ENCODE data around the gene NEO1.

Gene NEO1

DNA sequence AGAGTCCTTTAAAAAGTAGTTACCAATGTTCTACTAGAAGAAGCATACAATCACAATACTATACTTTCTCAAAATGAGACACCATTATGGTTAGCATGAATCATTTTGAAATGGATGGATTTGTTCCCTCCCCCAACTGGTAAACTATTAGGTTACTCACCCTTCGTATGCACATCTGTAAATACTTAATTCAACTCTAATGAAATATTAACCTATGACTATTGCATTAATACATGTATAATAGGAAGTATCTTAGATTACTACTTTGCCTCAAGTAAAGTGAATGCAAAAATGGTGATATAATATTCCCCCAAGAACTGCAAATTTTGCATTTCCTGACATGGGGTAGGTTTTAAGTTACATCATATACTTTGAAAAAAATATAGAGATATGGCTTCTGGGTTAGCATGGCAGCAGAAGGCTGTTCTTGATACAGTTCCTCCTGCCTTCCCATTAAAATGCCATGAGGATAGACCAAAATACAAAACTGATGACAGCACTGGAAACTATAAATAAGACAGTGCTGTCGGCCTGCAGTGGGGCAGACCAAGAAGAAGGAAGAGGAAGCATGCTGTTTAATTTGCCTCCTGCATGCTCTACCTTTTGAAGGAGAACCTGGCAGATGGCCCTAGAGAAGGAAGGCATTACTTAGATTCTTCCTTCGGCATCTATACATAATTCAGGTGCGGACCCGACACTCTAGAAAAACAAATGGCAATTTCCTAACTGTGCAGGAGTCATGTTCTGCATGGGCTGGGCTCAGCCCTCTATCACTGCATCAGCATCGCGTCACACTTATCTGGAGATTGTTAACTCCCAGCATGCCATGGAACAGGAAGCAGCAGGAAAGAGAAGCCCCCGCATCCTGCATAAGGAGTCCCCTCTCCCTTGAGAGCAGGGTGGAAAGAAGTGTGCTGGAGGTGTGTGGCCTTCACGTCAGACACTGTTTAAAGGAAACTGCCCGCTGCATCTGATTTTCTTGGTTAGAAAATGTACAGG lies 41.8 kb upstream of the NEO1 start:
- TF ChIP-seq, protein P1, sequence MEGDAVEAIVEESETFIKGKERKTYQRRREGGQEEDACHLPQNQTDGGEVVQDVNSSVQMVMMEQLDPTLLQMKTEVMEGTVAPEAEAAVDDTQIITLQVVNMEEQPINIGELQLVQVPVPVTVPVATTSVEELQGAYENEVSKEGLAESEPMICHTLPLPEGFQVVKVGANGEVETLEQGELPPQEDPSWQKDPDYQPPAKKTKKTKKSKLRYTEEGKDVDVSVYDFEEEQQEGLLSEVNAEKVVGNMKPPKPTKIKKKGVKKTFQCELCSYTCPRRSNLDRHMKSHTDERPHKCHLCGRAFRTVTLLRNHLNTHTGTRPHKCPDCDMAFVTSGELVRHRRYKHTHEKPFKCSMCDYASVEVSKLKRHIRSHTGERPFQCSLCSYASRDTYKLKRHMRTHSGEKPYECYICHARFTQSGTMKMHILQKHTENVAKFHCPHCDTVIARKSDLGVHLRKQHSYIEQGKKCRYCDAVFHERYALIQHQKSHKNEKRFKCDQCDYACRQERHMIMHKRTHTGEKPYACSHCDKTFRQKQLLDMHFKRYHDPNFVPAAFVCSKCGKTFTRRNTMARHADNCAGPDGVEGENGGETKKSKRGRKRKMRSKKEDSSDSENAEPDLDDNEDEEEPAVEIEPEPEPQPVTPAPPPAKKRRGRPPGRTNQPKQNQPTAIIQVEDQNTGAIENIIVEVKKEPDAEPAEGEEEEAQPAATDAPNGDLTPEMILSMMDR (IDR thresholded peaks at IDR 0.05; ENCODE audit: low read depth, low read length): no peak
- no peak for DNase-seq (ENCODE audit: extremely low read depth, low read depth)

DNA sequence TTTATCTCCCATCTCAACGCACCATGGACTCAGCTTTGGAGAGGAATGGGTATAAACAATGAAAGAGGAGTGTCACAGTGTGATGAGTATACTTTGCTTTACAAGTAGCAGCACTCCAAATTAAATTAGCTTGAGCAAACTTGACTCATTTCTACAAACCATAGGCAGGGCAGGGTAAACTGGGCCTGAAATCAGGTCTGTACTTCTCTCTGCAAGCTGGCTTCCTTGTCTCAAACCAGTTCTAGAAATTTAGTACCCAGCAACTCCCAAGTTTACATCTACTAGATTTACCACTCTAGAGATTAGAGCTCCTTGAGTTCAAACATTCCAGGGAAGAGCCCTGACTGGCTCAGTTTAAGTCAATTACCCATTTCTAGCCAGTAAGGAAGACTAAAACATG lies 37.4 kb upstream of the NEO1 start:
- TF ChIP-seq, protein P1 (IDR thresholded peaks at IDR 0.05; ENCODE audit: low read depth, low read length): no peak
- no peak for DNase-seq (ENCODE audit: extremely low read depth, low read depth)

DNA sequence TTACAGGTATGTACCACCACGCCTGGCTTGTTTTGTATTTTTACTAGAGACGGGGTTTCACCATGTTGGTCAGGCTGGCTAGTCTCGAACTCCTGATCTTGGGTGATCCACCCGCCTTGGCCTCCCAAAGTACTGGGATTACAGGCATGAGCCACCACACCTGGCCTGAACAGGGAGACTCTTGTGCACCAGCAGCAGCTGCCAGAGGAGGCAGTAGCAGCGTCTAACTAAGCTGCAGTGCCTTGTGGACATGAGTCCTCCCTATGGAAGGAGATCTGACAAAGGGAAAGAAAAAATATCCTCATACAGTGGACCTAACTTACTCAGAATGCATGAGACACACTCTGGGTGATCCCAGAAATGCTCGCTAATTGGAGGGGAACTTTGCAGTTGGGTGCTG lies 36.8 kb upstream of the NEO1 start:
- TF ChIP-seq, protein P1 (IDR thresholded peaks at IDR 0.05; ENCODE audit: low read depth, low read length): no peak

DNA sequence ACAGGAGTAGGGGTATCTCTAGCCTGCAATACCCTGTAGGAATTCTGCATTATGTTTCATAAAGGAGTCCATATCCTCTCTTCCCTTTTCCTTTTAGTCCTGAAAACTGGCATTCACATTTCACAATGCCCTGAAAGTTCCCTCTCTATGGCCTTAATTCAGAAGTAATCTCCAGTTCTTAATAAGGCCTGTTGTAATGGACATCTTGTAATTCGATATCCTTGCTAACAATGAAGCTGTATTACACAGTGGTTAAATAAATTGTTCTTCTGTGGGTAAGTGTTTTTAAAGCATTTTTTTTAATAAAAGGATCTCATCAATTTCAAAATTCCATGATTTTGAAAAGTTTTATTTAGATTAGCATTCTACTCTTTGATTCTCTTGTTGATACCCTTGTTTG lies 34.3 kb upstream of the NEO1 start:
- no peak for DNase-seq (ENCODE audit: extremely low read depth, low read depth)
- TF ChIP-seq, protein P1 (IDR thresholded peaks at IDR 0.05; ENCODE audit: low read depth, low read length): no peak

More for the DNA sequence above, 36.8 kb upstream of the NEO1 start:
- no peak for DNase-seq (ENCODE audit: extremely low read depth, low read depth)

DNA sequence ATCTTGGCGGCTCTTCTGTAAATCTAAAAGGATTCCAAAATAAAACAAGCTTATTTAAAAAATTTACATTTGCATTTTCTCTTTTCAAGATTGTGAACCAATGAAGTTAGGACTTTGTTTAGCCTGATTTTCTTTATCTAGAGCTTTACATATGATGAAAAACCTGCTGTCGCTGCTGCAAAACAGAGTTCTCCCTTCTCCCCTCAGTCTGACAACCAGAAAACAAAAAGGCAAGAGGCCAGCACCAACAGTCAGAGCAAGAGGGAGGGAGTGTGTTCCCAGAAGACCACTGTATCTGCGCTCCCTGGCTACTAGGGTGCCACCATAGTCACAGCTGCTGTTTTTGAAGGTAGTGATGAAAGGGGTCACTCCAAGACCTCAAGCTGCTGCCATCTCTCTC lies 33.1 kb upstream of the NEO1 start:
- no peak for DNase-seq (ENCODE audit: extremely low read depth, low read depth)
- TF ChIP-seq, protein P1 (IDR thresholded peaks at IDR 0.05; ENCODE audit: low read depth, low read length): no peak

DNA sequence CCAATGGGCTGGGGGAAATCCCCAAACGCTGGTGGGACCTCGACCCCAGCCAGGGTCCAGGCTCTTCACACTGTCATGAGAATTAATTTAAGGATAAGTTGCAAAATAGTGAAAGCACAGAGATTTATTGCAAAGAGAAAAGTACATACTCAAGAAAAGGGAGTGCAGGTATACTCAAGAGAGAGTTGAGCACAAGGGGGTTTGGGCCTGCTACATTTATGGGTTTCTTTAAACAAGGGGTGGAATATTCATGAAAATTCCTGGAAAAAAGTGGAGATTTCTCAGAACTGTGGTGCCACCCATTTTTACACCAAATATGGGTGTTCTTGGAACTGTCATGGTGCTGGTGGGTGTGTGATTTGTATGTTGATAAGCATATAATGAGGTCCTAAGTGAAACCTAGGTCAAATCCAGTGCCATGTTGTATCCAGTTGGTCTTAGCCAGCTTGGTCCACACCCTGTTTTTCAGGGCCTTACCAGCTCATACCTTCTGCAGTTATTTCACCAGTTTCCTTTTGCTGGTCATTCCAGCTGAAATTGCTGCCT lies 32.6 kb upstream of the NEO1 start:
- no peak for DNase-seq (ENCODE audit: extremely low read depth, low read depth)
- TF ChIP-seq, protein P1 (IDR thresholded peaks at IDR 0.05; ENCODE audit: low read depth, low read length): no peak

DNA sequence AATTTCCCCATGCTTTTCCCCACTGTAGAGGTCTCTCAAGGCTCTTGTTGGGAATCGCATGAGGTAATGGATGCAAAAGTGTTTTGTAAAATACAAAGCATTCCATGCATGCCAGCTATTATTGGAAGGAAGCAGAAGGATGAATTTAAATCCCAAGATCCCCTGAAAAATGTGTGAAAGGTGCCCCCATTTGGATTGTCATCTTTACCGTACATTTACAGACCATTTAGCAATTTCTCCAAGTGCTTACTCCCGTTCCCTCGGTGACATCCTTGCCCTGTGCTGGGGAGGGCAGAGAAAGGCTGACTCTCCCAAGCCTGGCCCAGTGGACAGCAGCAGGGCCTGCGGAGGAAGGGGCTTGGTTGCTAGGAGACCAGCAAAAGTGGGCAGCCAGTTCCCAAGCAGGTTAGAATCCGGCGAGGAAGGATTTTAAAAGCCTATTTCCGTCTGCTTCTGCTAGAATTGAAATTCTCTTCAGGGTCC lies 31.1 kb upstream of the NEO1 start:
- DNase-seq (ENCODE audit: extremely low read depth, low read depth): no peak
- TF ChIP-seq, protein P1 (IDR thresholded peaks at IDR 0.05; ENCODE audit: low read depth, low read length): no peak
